PC-9 (cell line): ENCODE results near the gene PPP1R1C.

Experiments
- EZH2 ChIP-seq: fragments of 200-600 bp; sonication (generic); IDR thresholded peaks from 2 replicates; pipeline ENCODE4 v1.8.0; 2017; ENCODE audit warnings: antibody characterized with exemption, low read depth
- TF ChIP-seq, protein P1 (sequence below): fragments of 200-600 bp; sonication (generic); conservative IDR thresholded peaks from 2 replicates; pipeline ENCODE4 v1.6.1; 2017; ENCODE audit warnings: mixed run types, antibody characterized with exemption, mild to moderate bottlenecking, moderate library complexity

- TF ChIP-seq, protein P1, sequence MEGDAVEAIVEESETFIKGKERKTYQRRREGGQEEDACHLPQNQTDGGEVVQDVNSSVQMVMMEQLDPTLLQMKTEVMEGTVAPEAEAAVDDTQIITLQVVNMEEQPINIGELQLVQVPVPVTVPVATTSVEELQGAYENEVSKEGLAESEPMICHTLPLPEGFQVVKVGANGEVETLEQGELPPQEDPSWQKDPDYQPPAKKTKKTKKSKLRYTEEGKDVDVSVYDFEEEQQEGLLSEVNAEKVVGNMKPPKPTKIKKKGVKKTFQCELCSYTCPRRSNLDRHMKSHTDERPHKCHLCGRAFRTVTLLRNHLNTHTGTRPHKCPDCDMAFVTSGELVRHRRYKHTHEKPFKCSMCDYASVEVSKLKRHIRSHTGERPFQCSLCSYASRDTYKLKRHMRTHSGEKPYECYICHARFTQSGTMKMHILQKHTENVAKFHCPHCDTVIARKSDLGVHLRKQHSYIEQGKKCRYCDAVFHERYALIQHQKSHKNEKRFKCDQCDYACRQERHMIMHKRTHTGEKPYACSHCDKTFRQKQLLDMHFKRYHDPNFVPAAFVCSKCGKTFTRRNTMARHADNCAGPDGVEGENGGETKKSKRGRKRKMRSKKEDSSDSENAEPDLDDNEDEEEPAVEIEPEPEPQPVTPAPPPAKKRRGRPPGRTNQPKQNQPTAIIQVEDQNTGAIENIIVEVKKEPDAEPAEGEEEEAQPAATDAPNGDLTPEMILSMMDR, result no peak
- TF ChIP-seq EZH2, result no peak
Measured at GRCh38 chr2:182069416-182069815, 83.8 kb downstream of the PPP1R1C start.
